Thyroid gland (tissue), 4 donors: ENCODE results near the gene BRAP. TPM values are rescaled to one million over a fixed set of nuclear protein-coding genes. Genes with fewer than 3 reads are reported as not detected.
"Not testable (repeated sequence)": the region's sequence is repeated elsewhere in the genome, so short reads cannot be mapped to it uniquely, and the experiment has no call there.

Experiments
- DNase-seq, 2 donors: peaks; one replicate each; pipeline ENCODE4 v3.0.0-alpha.2; 2019
- H3K27ac ChIP-seq, 3 donors: fragments of 200-600 bp; sonication (generic); 1 replicate in 2 of 3; 2 replicates in 1 of 3; pipeline ENCODE4 v1.5.1; 2016 to 2019; ENCODE audit warnings: mild to moderate bottlenecking in 1 of 3, moderate library complexity in 1 of 3
- H3K27me3 ChIP-seq: fragments of 200-600 bp; sonication (generic); one replicate; pipeline ENCODE4 v1.5.1; 2019
- H3K36me3 ChIP-seq, 2 donors: fragments of 200-600 bp; sonication (generic); one replicate each; pipeline ENCODE4 v1.5.1; 2016 to 2019
- H3K4me1 ChIP-seq, 2 donors: fragments of 200-600 bp; sonication (generic); one replicate each; pipeline ENCODE4 v1.5.1; 2017 to 2019
- H3K4me3 ChIP-seq, 3 donors: fragments of 200-600 bp; sonication (generic); replicated peaks in 1 of 3; 1 replicate in 2 of 3; 2 replicates in 1 of 3; pipeline ENCODE4 v1.5.1; 2016; ENCODE audit warnings: mild to moderate bottlenecking in 1 of 3
- H3K9me3 ChIP-seq: fragments of 200-600 bp; sonication (generic); one replicate; pipeline ENCODE4 v1.5.1; 2017
- POLR2A ChIP-seq, 2 donors: fragments of 450-650 bp; IDR thresholded peaks; one replicate each; pipeline ENCODE4 v1.6.1; 2017; ENCODE audit warnings: antibody characterized with exemption in 2 of 2, mild to moderate bottlenecking in 2 of 2, moderate library complexity in 1 of 2
- WGBS, 2 donors: methylation state at CpG; one replicate each; pipeline ENCODE4 v1.1.5; 2017; 5-methylcytosine and 5-hydroxymethylcytosine counted together
- intact Hi-C: fragments of 100-400 bp; cut with DNase I; formaldehyde crosslinking; loops from one replicate; pipeline ENCODE4 v1.15.1; 2023
- total RNA-seq, 4 donors: library from RNA; depleted of rRNA; stranded (reverse); fragments of >200 nt; gene quantifications; one replicate each; pipeline ENCODE4 v1.2.3, GENCODE V29; 2016
- TF ChIP-seq, protein P1 (sequence below), 6 experiments: fragments of 200-600 bp in 3 of 6; fragments of 450-650 bp in 3 of 6; sonication (generic) in 3 of 6; IDR thresholded peaks; one replicate each; pipeline ENCODE4 v1.5.1; 2016 to 2019; ENCODE audit warnings: antibody characterized with exemption in 6 of 6, mild to moderate bottlenecking in 2 of 6, inconsistent platforms in 1 of 6, moderate library complexity in 1 of 6

Gene BRAP
- total RNA-seq, 4 donors from 2014 or later, result 18.4 to 23.5 (median 21.9) TPM

DNA sequence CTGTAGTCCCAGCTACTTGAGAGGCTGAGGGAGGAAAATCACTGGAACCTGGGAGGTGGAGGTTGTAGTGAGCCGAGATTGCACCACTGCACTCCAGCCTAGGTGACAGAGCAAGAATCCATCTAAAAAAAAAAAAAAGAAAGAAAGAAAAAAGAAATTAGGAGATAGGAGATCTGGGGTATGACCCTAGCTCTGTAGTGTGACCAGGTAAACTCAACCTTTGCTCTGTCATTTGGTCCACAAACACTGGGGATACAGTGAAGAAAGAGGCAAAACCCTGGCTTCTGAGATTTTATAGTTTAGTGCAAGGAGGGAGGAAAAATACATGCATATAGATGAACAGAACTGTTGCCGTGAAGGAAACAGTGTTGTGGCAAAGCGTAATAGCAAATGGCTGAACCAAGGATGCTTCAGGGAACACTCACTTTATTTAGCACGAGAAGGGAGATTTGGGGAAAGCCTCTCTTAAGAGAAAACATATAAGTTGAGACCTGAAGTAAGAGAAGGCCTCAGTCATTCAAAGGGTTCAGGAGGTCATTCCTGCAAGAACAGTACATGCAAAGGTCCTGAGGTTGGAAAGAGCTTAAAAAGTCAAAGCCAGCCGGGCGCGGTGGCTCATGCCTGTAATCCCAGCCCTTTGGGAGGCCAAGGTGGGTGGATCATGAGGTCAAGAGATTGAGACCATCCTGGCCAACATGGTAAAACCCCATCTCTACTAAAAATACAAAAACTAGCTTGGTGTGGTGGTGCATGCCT is 57.1 kb downstream of the BRAP start:
- H3K36me3 ChIP-seq, result no peaks in the 10 kb centered on the region
- no peak for DNase-seq
- H3K27me3 ChIP-seq, result no peaks in the 10 kb centered on the region
- WGBS, 2 donors, result 91 to 93% methylated on average over 7 of the region's 7 CpGs
- H3K4me1 ChIP-seq, result no peaks in the 10 kb centered on the region
- H3K27ac ChIP-seq, result no peak overlapping the region
- TF ChIP-seq, protein P1, sequence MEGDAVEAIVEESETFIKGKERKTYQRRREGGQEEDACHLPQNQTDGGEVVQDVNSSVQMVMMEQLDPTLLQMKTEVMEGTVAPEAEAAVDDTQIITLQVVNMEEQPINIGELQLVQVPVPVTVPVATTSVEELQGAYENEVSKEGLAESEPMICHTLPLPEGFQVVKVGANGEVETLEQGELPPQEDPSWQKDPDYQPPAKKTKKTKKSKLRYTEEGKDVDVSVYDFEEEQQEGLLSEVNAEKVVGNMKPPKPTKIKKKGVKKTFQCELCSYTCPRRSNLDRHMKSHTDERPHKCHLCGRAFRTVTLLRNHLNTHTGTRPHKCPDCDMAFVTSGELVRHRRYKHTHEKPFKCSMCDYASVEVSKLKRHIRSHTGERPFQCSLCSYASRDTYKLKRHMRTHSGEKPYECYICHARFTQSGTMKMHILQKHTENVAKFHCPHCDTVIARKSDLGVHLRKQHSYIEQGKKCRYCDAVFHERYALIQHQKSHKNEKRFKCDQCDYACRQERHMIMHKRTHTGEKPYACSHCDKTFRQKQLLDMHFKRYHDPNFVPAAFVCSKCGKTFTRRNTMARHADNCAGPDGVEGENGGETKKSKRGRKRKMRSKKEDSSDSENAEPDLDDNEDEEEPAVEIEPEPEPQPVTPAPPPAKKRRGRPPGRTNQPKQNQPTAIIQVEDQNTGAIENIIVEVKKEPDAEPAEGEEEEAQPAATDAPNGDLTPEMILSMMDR (IDR thresholded peaks at IDR 0.05), result no peak
- no peak overlapping the region for H3K4me3 ChIP-seq
- no peaks in the 10 kb centered on the region for H3K9me3 ChIP-seq
- intact Hi-C loops, result no loop called here

DNA sequence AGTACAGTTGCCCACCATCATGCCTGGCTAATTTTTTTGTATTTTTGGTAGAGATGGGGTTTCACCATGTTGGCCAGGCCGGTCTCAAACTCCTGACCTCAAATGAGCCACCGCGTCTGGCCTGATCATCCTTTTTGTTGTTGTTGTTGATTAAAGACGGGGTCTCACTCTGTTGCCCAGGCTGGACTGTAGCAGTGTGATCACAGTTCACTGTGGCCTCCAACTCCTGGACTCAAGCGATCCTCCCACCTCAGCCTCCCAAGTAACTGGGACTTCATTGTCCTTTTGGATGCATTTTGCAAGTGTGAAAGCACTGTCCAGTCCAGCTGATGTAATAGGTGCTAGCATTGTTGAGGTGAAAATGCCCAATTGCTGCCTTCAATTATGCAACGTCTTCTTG is 59.5 kb downstream of the BRAP start:
- DNase-seq, result no peak
- H3K9me3 ChIP-seq, result no peaks in the 10 kb centered on the region
- TF ChIP-seq, protein P1 (IDR thresholded peaks at IDR 0.05), result no peak
- TF ChIP-seq POLR2A (IDR thresholded peaks at IDR 0.05), result no peak
- H3K27me3 ChIP-seq, result no peaks in the 10 kb centered on the region
- 92 to 99% methylated on average over 6 of the region's 6 CpGs for WGBS, 2 donors
- H3K36me3 ChIP-seq, result no peaks in the 10 kb centered on the region
- intact Hi-C loops, result no loop called here
- no peak overlapping the region for H3K27ac ChIP-seq
- no peaks in the 10 kb centered on the region for H3K4me1 ChIP-seq
- H3K4me3 ChIP-seq, result no peak overlapping the region

DNA sequence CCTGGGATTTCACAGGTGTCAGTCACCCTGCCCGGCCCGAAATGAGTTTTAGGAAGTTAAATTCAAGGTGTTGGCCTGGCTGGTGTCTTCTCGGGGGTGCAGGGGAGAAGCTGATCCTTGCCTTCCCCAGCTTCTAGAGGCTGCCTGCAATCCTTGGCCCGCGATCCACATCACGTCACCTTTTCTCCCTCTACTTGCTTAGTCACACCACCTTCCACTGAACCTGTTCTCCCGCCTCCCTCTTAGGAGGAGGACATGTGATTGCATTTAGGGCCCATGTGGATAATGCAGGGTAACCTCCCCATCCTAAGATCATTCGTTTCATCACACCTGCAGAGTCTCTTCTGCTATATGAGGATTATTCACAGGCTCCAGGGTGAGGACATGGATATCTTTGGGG is 61.2 kb downstream of the BRAP start:
- Histone ChIP-seq H3K4me3 (no peak overlapping the region), H3K27ac (no peak overlapping the region), H3K27me3 (no peaks in the 10 kb centered on the region), H3K36me3 (no peaks in the 10 kb centered on the region), H3K9me3 (no peaks in the 10 kb centered on the region), H3K4me1 (no peaks in the 10 kb centered on the region)
- DNase-seq, result no peak
- intact Hi-C loops, result no loop called here
- 85 to 96% methylated on average over 8 of the region's 8 CpGs for WGBS, 2 donors
- TF ChIP-seq POLR2A (IDR thresholded peaks at IDR 0.05), result no peak
- TF ChIP-seq, protein P1 (IDR thresholded peaks at IDR 0.05), result no peak

DNA sequence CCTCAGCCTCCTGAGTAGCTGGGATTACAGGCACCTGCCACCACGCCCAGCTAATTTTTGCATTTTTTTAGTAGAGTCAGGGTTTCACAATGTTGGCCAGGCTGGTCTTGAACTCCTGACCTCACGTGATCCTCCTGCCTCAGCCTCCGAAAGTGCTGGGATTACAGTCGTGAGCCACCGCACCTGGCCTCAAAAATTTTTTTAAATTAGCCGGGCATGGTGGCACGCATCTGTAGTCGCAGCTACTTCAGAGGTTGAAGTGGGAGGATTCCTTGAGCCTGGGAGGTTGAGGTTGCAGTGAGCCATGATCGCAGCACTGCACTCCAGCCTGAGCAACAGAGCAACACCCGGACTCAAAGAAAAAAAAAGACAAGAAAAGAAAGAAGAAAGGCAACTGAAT is 67.9 kb downstream of the BRAP start:
- intact Hi-C loops, H3K4me1 ChIP-seq: not testable (repeated sequence)
- 76 to 82% methylated on average over 10 of the region's 10 CpGs for WGBS, 2 donors

DNA sequence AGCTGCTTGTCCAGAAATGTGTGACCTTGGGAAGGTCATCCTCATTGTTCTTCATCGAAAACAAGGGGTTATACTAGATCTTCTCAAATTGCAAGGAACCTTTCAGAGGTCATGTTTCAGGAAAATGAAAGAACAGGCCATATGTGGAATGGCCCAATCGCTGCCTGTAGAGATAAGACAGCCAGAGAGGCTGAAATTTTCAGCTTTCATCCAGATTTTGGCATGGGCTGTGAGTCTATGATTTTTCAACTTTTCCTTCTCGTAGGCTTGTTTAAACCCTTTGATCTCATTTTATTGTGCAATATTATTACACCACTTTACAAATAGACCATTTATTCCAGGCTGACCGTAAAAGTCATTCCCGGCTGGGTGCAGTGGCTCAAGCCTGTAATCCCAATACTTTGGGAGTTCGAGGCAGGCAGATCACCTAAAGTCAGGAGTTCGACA is 69.6 kb downstream of the BRAP start:
- WGBS, 2 donors, result 89% methylated on average over 7 of the region's 7 CpGs
- intact Hi-C loops, result no loop called here
- no peaks in the 10 kb centered on the region for H3K36me3 ChIP-seq
- DNase-seq, result no peak
- no peaks in the 10 kb centered on the region for H3K9me3 ChIP-seq
- TF ChIP-seq, protein P1 (IDR thresholded peaks at IDR 0.05), result no peak
- TF ChIP-seq POLR2A (IDR thresholded peaks at IDR 0.05), result no peak
- H3K4me3 ChIP-seq, result no peak overlapping the region
- H3K4me1 ChIP-seq, result no peaks in the 10 kb centered on the region
- H3K27ac ChIP-seq, result no peak overlapping the region
- no peaks in the 10 kb centered on the region for H3K27me3 ChIP-seq

More for the DNA sequence above, 67.9 kb downstream of the BRAP start:
- not testable (repeated sequence) for H3K9me3 ChIP-seq, H3K27me3 ChIP-seq, DNase-seq, H3K4me3 ChIP-seq, H3K27ac ChIP-seq, H3K36me3 ChIP-seq
